Colonic mucosa (tissue), 4 donors: ENCODE measurements around the gene IYD. TPM values are rescaled to one million over a fixed set of nuclear protein-coding genes. Genes with fewer than 3 reads are reported as not detected.

Source experiments
- DNase-seq: peaks from one replicate; pipeline ENCODE4 v3.0.0-alpha.2; 2020
- H3K27ac ChIP-seq: fragments of 200-600 bp; one replicate; pipeline ENCODE4 v1.8.0; 2021
- H3K27me3 ChIP-seq: fragments of 200-600 bp; one replicate; pipeline ENCODE4 v1.8.0; 2021
- H3K36me3 ChIP-seq: fragments of 200-600 bp; one replicate; pipeline ENCODE4 v1.8.0; 2021
- H3K4me1 ChIP-seq: fragments of 200-600 bp; one replicate; pipeline ENCODE4 v1.8.0; 2021; ENCODE audit warnings: mild to moderate bottlenecking
- H3K4me3 ChIP-seq: fragments of 200-600 bp; one replicate; pipeline ENCODE4 v1.8.0; 2021
- H3K9ac ChIP-seq, 2 donors: one replicate each; pipeline ENCODE4 v1.7.0; 2013; ENCODE audit warnings: control low read depth in 2 of 2, low read depth in 2 of 2, low read length in 2 of 2
- H3K9me3 ChIP-seq: fragments of 200-600 bp; one replicate; pipeline ENCODE4 v1.8.0; 2021
- intact Hi-C: fragments of 100-400 bp; cut with DNase I; formaldehyde crosslinking; loops from one replicate; pipeline ENCODE4 v1.14.1; 2022
- total RNA-seq, 2 donors: library from RNA; stranded (reverse); fragmentation: NEBNext Ultra II Directional in 1 of 2; extraction: Animal tissue kit (Norgen Biotek cat#: 25700) in 1 of 2; gene quantifications; one replicate each; pipeline ENCODE4 v1.2.1, GENCODE V29; 2021
- TF ChIP-seq, protein P1 (sequence below): fragments of 200-600 bp; IDR thresholded peaks from one replicate; pipeline ENCODE4 v1.8.0; 2022; ENCODE audit warnings: antibody characterized with exemption, mild to moderate bottlenecking
- donor health status: healthy.
- donor health status: DM: no; HTN: no; CAD: no.
- donor health status: DM: no; HTN: no; CAD: no.

IYD gene, protein sequence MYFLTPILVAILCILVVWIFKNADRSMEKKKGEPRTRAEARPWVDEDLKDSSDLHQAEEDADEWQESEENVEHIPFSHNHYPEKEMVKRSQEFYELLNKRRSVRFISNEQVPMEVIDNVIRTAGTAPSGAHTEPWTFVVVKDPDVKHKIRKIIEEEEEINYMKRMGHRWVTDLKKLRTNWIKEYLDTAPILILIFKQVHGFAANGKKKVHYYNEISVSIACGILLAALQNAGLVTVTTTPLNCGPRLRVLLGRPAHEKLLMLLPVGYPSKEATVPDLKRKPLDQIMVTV
- total RNA-seq = 10 to 100 TPM in 1 of 2 donors, 1 to 10 TPM in 1; 8.7 to 10.4 TPM

DNA sequence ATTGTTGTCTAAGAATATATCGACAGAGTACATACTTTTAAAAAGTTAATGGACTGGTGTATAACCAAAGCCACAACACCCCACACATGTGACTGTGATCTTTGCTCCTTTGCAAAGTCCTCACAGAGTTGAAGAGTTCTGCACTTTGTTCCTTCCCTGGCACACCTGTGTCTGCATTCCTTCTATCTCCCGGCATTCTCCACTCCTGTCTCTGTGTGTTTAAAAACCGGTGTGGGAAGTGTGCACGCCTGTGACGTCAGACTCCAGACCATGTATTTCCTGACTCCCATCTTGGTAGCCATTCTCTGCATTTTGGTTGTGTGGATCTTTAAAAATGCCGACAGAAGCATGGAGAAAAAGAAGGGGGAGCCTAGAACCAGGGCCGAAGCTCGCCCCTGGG, at the start of gene IYD:
Gene IYD (plus strand): TSS at position 251 of the 400 bp plus-strand sequence. CDS start 20 bp downstream, at position 271.
- Histone ChIP-seq H3K27me3 (no peaks in the 10 kb centered on the region), H3K9ac (peak within 1 kb of the TSS in 1 of 2 donors; percentile 13)

DNA sequence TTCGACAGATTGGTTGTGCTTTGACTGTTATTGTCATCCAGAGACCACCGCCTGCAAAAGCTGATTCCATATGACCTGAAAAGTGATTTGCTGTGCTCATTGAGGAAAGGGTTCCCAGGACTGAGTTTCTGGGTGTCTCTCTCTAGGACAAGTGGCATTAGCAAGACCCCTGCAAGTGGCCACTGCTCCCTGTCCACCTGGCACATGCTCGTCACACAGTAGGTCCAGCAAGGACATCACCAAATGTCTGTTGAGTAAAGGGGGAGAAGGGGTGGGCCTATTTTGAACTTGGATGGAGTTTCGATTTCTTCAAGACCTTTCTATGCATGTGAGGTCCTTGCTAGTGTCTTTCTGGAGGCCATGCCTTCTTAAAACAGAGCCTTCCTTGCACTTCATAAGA, 48.9 kb upstream of the IYD start:
- Histone ChIP-seq H3K9ac (no peak overlapping the region), H3K9me3 (no peaks in the 10 kb centered on the region), H3K4me1 (no peaks in the 10 kb centered on the region), H3K36me3 (no peaks in the 10 kb centered on the region), H3K27ac (no peak overlapping the region), H3K4me3 (no peak overlapping the region), H3K27me3 (no peaks in the 10 kb centered on the region)
- TF ChIP-seq, protein P1, sequence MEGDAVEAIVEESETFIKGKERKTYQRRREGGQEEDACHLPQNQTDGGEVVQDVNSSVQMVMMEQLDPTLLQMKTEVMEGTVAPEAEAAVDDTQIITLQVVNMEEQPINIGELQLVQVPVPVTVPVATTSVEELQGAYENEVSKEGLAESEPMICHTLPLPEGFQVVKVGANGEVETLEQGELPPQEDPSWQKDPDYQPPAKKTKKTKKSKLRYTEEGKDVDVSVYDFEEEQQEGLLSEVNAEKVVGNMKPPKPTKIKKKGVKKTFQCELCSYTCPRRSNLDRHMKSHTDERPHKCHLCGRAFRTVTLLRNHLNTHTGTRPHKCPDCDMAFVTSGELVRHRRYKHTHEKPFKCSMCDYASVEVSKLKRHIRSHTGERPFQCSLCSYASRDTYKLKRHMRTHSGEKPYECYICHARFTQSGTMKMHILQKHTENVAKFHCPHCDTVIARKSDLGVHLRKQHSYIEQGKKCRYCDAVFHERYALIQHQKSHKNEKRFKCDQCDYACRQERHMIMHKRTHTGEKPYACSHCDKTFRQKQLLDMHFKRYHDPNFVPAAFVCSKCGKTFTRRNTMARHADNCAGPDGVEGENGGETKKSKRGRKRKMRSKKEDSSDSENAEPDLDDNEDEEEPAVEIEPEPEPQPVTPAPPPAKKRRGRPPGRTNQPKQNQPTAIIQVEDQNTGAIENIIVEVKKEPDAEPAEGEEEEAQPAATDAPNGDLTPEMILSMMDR = no peak
- DNase-seq = no peak
- intact Hi-C loops = no loop called here

More for the DNA sequence above, at the start of gene IYD:
- H3K36me3 ChIP-seq = no peaks in the 10 kb centered on the region
- TF ChIP-seq, protein P1 = no peak
- intact Hi-C loops = no loop called here
- peak within 1 kb of the TSS; percentile 64 for H3K27ac ChIP-seq
- H3K4me3 ChIP-seq = no peak within 1 kb of the TSS
- peak; percentile 85 for DNase-seq
- no peaks in the 10 kb centered on the region for H3K9me3 ChIP-seq
- no peaks in the 10 kb centered on the region for H3K4me1 ChIP-seq

DNA sequence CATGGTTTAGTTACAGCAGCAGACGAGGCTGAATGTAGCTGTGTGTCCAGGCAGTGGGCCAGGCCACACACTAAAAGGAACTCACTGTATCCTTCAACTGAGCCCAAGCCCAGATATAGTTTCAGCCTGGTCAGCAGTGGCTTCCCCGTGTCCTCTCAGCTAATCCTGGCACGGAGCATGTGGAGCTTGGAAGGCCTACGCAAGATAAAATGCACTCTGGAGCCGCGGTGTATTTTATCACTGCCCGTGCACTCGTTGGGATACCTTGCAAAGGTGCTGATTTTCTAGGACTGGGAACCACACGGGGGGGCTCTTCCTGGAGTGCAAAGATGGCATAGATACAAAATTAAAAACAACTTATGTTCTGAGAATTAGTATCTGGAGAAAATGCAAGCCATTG, 48.4 kb upstream of the IYD start:
- Histone ChIP-seq H3K9ac (no peak overlapping the region), H3K36me3 (no peaks in the 10 kb centered on the region), H3K27me3 (no peaks in the 10 kb centered on the region), H3K27ac (no peak overlapping the region), H3K9me3 (no peaks in the 10 kb centered on the region), H3K4me1 (no peaks in the 10 kb centered on the region), H3K4me3 (no peak overlapping the region)
- TF ChIP-seq, protein P1 = no peak
- no peak for DNase-seq
- intact Hi-C loops = no loop called here

DNA sequence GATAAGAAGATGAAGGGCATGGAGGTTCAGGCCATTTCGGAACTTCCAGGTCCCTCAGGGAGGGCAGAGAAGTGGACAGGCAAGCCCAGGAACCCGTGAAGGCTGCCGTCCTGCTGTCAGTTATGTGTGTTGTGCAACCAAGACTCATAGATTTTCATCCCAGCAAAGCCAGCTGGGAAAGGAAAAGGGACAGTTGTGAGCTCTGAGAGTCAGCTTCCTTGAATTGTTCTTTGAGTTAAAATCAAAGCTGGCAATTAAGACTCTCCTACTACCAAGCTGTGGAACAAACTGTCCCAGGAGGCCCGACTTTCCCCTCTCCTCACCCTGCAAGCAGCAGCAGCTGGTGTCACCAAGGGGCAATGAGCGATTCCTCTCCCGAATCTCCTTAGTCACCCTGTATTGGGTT, 46.3 kb upstream of the IYD start:
- TF ChIP-seq, protein P1 = no peak
- intact Hi-C loops = no loop called here

DNA sequence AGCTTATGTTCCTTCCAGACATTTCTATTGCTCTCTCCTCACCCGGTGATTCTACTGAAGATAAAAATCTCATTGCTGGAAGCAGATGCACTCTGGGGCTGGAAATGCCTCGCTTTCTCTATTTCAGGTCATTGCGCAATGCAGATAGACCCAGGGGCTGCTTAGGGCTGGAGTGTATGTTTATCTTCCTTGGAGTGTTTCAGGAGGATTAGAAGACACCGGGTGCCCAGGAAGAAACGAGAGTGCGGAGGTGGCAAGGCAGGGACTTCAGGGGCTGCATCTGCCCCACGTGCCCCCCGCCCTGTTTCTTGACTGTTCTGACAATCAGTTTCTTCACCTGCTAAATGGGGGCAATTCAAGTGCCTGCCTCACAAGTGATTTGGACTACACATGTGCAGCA, 45.6 kb upstream of the IYD start:
- DNase-seq = no peak
- H3K27ac ChIP-seq = no peak overlapping the region
- TF ChIP-seq, protein P1 = no peak
- H3K36me3 ChIP-seq = no peaks in the 10 kb centered on the region
- intact Hi-C loops = no loop called here
- no peaks in the 10 kb centered on the region for H3K4me1 ChIP-seq
- no peak overlapping the region for H3K9ac ChIP-seq
- no peak overlapping the region for H3K4me3 ChIP-seq
- H3K27me3 ChIP-seq = no peaks in the 10 kb centered on the region
- no peaks in the 10 kb centered on the region for H3K9me3 ChIP-seq

More for the DNA sequence above, 46.3 kb upstream of the IYD start:
- Histone ChIP-seq H3K9ac (no peak overlapping the region), H3K4me3 (no peak overlapping the region), H3K27me3 (no peaks in the 10 kb centered on the region), H3K36me3 (no peaks in the 10 kb centered on the region), H3K9me3 (no peaks in the 10 kb centered on the region), H3K4me1 (no peaks in the 10 kb centered on the region), H3K27ac (no peak overlapping the region)
- no peak for DNase-seq
